ENCODE measurements around the gene SFMBT2. TPM values are rescaled to one million over a fixed set of nuclear protein-coding genes. Genes with fewer than 3 reads are reported as not detected.
"Not testable (repeated sequence)": the region's sequence is repeated elsewhere in the genome, so short reads cannot be mapped to it uniquely, and the experiment has no call there.

The SFMBT2 gene
- total RNA-seq, 4 donors from 2014 or later: 7.6 to 15.4 (median 10.8) TPM

DNA sequence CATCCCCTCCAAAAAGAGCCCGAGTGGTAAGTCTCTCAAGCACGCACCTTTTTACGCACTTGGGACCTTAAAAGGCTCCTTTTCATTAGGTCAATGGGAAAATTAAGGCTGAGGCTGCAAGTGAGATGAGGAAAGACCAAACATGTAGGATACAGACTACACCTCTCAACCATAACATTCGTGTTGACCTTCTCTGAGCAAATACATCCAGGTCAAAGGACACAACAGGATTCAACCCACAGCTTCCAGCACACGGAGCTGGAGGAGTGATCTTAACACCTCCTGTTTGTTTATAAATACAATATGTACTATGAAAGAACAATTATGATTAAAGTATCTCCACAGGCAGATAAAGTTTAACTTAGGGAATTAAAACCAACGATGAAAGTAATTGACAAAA, 9.7 kb downstream of the SFMBT2 start:
- DNase-seq (ENCODE audit: extremely low spot score): no peak
- Histone ChIP-seq H3K4me1 (peaks cover 41 to 74% (median 54%) of the 10 kb centered on the region in 4 donors), H3K27me3 (no peaks in the 10 kb centered on the region), H3K4me3 (no peak overlapping the region), H3K36me3 (no peaks in the 10 kb centered on the region), H3K27ac (replicated peaks in 1 of 4) (no peak overlapping the region), H3K9me3 (no peaks in the 10 kb centered on the region)
- no peak for TF ChIP-seq EP300 (IDR thresholded peaks at IDR 0.05)
- TF ChIP-seq, protein P1, sequence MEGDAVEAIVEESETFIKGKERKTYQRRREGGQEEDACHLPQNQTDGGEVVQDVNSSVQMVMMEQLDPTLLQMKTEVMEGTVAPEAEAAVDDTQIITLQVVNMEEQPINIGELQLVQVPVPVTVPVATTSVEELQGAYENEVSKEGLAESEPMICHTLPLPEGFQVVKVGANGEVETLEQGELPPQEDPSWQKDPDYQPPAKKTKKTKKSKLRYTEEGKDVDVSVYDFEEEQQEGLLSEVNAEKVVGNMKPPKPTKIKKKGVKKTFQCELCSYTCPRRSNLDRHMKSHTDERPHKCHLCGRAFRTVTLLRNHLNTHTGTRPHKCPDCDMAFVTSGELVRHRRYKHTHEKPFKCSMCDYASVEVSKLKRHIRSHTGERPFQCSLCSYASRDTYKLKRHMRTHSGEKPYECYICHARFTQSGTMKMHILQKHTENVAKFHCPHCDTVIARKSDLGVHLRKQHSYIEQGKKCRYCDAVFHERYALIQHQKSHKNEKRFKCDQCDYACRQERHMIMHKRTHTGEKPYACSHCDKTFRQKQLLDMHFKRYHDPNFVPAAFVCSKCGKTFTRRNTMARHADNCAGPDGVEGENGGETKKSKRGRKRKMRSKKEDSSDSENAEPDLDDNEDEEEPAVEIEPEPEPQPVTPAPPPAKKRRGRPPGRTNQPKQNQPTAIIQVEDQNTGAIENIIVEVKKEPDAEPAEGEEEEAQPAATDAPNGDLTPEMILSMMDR (IDR thresholded peaks at IDR 0.05): no peak
- 93% methylated on average over 6 of the region's 6 CpGs for WGBS
- intact Hi-C loops (cut with DNase I): no loop called here

DNA sequence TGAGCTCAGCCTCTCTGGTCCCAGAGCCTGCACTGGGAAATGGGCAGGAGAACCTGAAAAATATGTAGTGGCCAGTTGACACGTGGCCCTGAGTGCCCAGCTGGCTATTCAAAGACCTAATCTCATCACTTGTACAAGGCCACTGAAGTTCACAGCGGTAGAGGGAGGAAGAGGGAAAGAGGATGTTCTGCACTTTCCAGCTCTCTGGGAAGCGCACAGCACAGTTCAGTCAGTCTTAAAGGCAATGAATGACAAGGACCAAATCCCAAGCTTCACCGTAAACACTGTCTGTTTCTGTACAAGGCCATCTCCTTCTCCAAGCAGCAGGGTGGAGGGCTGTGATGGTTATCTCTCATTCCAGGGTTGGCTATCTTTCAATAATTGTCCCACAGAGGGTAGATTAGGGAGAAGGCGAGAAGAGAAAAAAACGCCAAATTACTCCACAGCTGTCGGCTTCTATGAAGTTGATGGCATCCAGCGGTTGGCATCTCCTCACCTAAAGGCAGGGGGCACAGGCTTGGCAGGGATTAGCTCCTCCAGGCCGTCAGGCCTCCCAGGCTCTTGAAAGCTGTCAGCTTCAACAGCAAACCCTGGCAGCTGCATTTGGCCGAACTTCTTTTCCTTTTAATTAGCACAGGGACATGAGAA, 10.6 kb downstream of the SFMBT2 start:
- Histone ChIP-seq H3K9me3 (no peaks in the 10 kb centered on the region), H3K27me3 (no peaks in the 10 kb centered on the region), H3K4me1 (peaks cover 34 to 69% (median 52%) of the 10 kb centered on the region in 4 donors), H3K27ac (replicated peaks in 1 of 4) (no peak overlapping the region), H3K36me3 (no peaks in the 10 kb centered on the region), H3K4me3 (no peak overlapping the region)
- TF ChIP-seq POLR2AphosphoS5 (IDR thresholded peaks at IDR 0.05): no peak
- TF ChIP-seq POLR2A (IDR thresholded peaks at IDR 0.05; ENCODE audit: low read depth): no peak
- TF ChIP-seq EP300 (IDR thresholded peaks at IDR 0.05): no peak
- TF ChIP-seq, protein P1 (IDR thresholded peaks at IDR 0.05): no peak
- no peak for DNase-seq (ENCODE audit: extremely low spot score)
- intact Hi-C loops (cut with DNase I): no loop called here
- WGBS: 82% methylated on average over 5 of the region's 10 CpGs

DNA sequence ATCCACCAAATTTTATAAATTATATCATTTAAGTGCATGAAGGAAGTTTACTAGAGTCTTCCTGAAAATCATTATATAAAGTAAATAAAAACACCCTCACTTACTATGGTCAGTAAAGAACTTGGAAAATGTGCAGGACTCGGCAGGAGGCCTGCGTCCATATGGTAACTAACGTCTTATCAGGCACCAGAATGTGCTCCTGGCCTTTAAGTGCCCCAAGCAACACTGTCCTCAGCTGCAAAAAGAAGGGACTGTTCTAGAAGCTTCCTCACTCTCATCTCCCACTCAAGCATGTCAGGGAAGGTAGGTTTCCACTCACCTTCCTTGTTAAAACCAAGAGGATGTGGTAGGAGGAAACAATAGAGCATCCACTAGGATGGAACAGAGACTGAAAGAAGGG, 11.3 kb downstream of the SFMBT2 start:
- H3K27me3 ChIP-seq: no peaks in the 10 kb centered on the region
- H3K9me3 ChIP-seq: no peaks in the 10 kb centered on the region
- 98% methylated on average over 3 of the region's 3 CpGs for WGBS
- intact Hi-C loops (cut with DNase I): no loop called here
- TF ChIP-seq, protein P1 (IDR thresholded peaks at IDR 0.05): no peak
- TF ChIP-seq EP300 (IDR thresholded peaks at IDR 0.05) (no peak), POLR2A (IDR thresholded peaks at IDR 0.05; ENCODE audit: low read depth) (no peak), POLR2AphosphoS5 (IDR thresholded peaks at IDR 0.05) (no peak)
- no peak for DNase-seq (ENCODE audit: extremely low spot score)
- H3K4me1 ChIP-seq: peaks cover 27 to 62% (median 50%) of the 10 kb centered on the region in 4 donors
- no peak overlapping the region for H3K27ac ChIP-seq (replicated peaks in 1 of 4)
- no peak overlapping the region for H3K4me3 ChIP-seq
- H3K36me3 ChIP-seq: no peaks in the 10 kb centered on the region

DNA sequence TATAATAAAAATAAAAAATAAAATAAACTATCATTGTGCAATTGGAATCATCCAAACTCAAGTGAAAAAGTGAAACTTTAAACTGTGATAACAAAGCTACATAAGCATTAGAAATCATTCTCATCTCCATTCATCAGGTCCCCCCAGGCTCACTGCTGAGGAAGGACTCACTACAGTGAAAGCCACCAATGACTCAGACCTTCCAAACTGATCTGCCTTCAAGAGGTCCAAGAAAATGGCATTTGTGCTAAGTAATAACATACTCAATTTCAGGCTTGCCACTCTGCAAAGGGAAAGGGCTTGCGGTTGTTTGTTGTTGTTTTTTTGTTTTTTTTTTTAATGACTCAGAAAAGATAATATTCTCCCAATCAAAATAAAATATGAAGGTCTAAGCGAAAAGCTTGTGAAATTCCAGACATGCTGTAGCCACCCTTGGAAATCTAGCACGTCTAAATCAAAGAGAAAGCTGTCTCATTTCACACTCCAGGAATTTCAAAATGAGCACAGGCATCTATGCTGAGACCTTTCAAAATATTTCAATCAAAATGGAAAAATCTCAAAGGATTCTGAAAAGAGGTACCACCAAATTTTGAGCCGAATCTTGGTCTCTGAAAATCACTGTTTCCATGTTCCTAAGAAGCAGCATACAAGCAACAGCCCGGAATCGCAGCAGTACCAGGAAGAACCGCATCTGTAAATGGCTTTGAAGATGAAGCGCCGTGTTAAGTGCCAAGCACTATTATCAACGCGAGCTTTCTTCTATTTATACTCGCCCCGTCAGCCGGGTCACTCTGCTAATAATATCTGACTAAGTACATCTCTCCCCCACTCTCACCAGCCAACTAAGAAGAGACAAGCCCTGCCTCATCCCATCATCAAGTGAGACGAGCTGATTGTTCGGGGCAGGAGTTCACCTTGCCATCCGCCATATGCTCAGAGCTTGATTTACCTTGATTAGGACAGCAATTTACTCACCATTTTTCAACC, 13.5 kb downstream of the SFMBT2 start:
- intact Hi-C loops (cut with DNase I): no loop called here
- Histone ChIP-seq H3K9me3 (no peaks in the 10 kb centered on the region), H3K4me3 (no peak overlapping the region), H3K27me3 (no peaks in the 10 kb centered on the region), H3K4me1 (peaks cover 19 to 42% (median 37%) of the 10 kb centered on the region in 4 donors), H3K27ac (replicated peaks in 1 of 4) (no peak overlapping the region), H3K36me3 (no peaks in the 10 kb centered on the region)
- no peak for DNase-seq (ENCODE audit: extremely low spot score)
- TF ChIP-seq, protein P1 (IDR thresholded peaks at IDR 0.05): no peak
- TF ChIP-seq EP300 (IDR thresholded peaks at IDR 0.05) (no peak), POLR2AphosphoS5 (IDR thresholded peaks at IDR 0.05) (no peak), POLR2A (IDR thresholded peaks at IDR 0.05; ENCODE audit: low read depth) (no peak)
- WGBS: 51% methylated on average over 17 of the region's 17 CpGs

DNA sequence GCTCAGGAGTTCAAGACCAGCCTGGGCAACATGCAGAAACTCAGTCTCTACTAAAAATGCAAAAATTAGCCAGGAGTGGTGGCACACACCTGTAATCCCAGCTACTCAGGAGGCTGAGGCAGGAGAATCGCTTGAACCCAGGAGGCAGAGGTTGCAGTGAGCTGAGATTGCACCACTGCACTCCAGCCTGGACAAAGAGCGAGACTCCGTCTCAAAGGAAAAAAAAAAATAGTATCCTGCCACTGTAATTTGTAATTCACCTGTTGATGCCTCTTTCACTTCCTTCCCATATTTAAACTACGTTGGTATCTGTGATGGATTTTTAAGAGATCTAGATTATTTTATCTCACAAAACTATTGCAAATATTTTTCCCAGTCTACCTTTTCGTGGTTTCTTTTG, 18.5 kb downstream of the SFMBT2 start:
- H3K9me3 ChIP-seq; intact Hi-C loops (cut with DNase I); DNase-seq (ENCODE audit: extremely low spot score); H3K36me3 ChIP-seq; H3K27me3 ChIP-seq; H3K4me3 ChIP-seq; H3K27ac ChIP-seq (replicated peaks in 1 of 4): not testable (repeated sequence)
- WGBS: 87% methylated on average over 5 of the region's 5 CpGs
- H3K4me1 ChIP-seq: peaks cover 15 to 20% (median 17%) of the 10 kb centered on the region in 4 donors

Data from esophagus muscularis mucosa (tissue), 4 donors.